NCI-H82 treated with DMSO at 0.1 percent for 48 hours (cell line): Measurements from ENCODE around the gene CABP1.
"Not testable (repeated sequence)": the region's sequence is repeated elsewhere in the genome, so short reads cannot be mapped to it uniquely, and the experiment has no call there.

Source experiments
- DNase-seq: peaks from one replicate; lab custom pipeline; 2025; ENCODE audit not compliant: unreplicated experiment; lab: John Stamatoyannopoulos, UW

Gene CABP1

GRCh38 chr12:120663741-120664140 is 23.3 kb downstream of the CABP1 start:
- DNase-seq, result no peak

- DNase-seq, result peak; percentile 3
Observed at GRCh38 chr12:120666571-120667390, 26.4 kb downstream of the CABP1 start.

- no peak for DNase-seq
Observed at GRCh38 chr12:120668091-120668867, 27.9 kb downstream of the CABP1 start.

DNA sequence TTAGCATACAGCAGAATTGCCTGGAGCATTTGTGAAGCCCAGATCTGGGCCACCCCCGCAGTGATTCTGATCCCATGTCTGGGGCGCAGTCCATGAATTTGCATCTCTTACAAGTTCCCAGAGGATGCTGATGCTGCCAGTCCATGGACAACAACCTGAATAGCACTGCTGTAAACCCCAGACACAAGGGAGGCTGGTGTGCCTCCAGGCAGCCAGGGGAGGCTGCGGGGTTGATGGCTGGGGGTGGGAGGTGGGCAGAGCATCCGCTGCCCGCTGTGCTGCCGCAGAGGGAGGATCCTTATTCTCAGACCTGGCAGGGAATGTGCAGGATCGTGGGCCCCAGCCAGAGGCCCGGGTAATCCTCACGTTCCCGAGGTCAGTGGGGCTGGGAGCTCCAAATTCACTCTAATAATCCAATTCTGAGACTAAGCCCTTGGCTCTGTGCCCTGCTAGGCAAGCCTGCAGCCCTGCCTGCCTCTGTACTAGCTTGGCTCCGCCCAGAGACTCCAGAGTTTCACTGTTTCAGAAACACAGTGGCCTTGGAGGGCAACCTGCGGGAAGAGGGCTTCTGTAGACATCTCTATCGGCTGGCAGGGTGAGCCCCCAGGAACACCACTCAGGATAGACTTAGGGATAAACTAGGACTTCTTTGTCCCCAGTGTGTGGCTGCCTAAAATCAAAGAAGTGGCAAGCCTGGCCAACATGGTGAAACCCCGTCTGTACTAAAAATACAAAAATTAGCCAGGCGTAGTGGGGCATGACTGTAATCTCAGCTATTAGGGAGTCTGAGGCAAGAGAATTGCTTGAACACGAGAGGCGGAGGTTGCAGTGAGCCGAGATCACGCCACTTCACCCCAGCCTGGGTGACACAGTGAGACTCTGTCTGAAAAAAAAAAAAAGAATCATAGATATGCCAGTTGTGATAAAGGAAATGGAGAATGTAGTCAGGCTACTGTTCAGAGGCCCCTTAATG is 28.7 kb downstream of the CABP1 start:
- peak; percentile 94 for DNase-seq

- DNase-seq, result not testable (repeated sequence)
Observed at GRCh38 chr12:120670237-120670636, 29.8 kb downstream of the CABP1 start.

DNA sequence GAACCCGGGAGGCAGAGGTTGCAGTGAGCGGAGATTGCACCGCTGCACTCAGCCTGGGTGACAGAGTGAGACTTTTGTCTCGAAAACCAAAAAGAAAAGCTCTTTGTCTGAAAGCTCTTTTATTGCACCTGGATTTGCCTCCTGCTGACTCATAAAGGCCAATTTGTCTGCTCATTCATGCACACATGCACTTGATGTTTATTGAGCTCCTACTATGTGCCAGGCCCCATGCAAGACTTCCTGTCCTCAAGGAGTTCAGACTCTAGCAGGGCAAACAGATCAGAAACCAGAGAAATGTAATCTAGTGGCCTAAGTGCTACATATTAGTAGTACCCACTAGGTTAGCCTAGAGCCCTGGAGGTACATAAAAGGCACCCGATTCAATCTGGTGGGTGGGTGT is 30.2 kb downstream of the CABP1 start:
- no peak for DNase-seq

GRCh38 chr12:120674097-120674636 is 33.7 kb downstream of the CABP1 start:
- DNase-seq, result peak; percentile 21

- no peak for DNase-seq
Observed at GRCh38 chr12:120677765-120678473, 37.5 kb downstream of the CABP1 start.

DNA sequence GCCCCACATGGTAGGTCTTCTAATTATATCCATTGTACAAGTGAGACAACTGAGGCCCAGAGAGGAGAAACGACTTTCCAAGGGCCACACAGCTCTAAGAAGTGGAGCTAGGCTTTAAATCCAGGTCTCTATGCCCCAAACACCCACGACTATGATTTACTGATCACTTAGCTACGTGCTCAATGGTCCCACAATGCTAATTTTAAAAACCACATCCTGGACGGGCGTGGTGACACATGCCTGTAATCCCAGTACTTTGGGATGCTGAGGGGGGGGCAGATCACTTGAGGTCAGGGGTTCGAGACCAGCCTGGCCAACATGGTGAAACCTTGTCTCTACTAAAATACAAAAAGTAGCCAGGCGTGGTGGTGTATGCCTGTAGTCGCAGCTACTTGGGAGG is 38.1 kb downstream of the CABP1 start:
- DNase-seq, result no peak

DNA sequence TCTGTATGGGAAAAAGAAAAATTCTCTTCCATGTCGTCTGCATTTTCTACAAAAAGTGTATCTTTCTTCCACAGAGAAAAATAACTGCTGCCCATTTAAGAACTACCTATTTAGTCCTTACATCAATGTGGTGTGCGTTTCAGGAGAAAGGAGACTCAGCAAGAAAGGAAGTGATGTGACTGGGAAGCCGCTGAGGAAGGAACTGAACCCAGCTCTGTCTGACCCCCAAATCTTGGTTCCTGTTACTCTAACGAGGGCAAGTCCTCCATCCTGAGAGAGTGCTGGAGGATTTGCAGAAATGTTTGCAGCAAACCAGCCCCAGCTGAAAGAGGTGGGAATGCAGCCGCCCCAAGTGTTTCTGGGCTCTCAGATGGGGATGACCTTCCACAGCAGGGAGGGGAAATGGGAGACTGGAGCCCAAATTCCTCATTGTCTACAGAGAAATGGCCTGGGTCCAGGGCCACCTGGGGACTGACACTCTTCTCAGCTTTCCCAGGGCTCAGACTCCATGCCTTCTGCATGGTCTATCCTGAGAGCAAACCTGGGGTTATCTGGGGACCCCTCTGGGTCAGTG is 39.8 kb downstream of the CABP1 start:
- no peak for DNase-seq

GRCh38 chr12:120684523-120684932 is 44.1 kb downstream of the CABP1 start:
- no peak for DNase-seq

- no peak for DNase-seq
Observed at GRCh38 chr12:120685522-120685921, 45.1 kb downstream of the CABP1 start.

- peak; percentile 91 for DNase-seq
Observed at GRCh38 chr12:120686151-120686689, 45.8 kb downstream of the CABP1 start.

DNA sequence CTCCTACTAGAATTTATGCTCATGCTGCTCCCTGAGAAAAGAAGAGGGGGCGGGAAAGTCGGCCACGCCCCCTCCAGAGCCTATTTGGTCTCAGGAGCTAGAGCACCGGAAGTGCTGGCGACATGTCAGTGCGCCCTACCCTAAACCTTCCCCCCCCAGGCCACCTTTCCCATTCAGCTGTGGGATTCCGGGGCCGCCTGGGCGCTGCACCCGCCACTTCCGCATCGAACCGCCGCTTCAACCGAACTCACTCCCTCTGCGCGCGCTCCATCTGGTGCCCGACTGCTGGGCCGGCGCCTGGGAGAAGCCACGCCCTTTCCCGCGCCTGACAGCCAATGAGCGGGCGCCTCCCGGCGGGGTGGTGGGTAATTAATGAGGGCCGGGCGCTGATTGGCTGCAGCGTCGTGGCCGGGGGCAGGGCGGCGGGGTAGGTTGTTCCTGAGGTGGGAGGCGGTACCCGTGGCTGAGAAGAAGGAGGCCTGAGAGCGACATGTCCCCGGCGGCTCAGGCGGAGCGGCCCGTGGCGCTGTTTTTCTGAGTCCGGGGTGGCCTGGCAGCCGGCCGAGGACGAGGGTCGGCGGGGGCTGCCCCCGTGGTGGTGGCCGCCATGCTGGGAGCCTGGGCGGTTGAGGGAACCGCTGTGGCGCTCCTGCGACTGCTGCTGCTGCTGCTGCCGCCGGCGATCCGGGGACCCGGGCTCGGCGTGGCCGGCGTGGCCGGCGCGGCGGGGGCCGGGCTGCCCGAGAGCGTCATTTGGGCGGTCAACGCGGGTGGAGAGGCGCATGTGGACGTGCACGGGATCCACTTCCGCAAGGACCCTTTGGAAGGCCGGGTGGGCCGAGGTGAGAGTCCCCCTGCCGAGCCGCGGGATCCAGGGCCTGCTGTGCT is 46.5 kb downstream of the CABP1 start, which contains the start of gene MLEC:
Gene MLEC (plus strand): TSS at position 460 of the 888 bp plus-strand sequence. CDS start 148 bp downstream, at position 608.
- DNase-seq, result peak; percentile 94

DNA sequence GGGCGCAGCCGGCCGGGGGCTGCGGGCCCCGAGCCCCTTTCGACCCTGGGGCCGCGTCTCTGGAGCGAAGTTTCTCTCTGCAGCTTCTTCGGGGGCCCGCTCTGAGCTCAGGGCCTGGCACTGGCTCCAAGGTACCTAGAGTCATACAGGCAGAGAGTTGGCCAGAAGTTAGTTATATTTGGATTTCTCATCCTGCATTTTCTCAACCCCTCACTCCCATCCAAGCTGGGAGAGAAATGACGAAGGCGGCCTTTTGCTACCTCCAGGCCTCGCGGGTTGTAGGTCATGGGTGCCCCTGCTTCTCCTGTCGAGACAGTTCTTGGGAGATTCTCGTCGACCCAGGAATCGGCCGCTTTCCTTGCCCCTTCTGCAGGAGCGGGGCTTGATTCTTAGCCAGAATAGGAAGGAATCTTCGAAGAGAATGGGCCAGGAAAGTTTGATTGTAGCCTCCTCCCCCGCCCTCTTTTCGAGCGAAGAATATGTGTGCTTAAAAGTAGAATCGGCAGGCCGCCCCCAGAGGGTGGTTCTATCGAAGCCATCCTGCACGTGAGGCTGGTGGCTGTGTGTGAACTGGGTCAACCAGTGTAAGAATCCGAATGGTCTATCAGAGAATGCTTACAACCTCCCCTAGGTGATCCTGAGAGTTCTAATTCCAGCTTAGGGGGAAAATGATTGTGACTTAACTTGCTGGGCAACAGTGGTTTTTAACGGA is 47.3 kb downstream of the CABP1 start:
- DNase-seq, result no peak

DNA sequence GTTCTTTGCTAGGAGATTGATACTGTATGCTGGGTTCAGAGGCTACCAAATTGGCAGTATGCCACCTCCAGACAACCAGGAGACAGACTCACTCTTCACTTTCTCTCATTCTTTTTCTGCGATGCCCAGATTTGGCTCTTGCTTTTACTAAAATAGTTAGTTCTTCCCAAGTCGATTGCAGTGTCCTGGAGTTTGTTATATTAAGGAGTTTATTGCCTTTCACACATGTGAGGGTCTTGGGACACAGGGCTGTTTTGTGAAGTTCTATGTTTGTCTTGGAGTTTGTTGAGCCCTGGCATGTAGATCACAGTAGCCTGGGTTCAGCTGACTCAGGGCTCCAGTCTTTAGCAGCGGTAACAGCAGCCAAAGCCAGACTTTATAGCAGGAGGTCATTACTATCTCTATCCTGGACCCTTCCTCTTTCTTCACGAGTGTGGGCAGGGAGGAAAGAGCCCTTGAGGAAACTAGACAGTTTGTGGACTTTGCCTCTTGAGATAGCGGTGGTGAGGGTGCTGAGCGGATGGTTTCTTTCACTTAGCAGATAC is 48.2 kb downstream of the CABP1 start:
- DNase-seq, result no peak

GRCh38 chr12:120689397-120690082 is 49.1 kb downstream of the CABP1 start:
- DNase-seq, result no peak
